AG04449 (cell line): Measurements from ENCODE around the gene CAMK2B.

Experiments
- CTCF ChIA-PET: fragments of 350-600 bp; formaldehyde crosslinking; extraction: SDS; loops from one replicate; lab custom pipeline; 2021; ENCODE audit warnings: antibody characterized with exemption; lab: Yijun Ruan, JAX
- POLR2A ChIA-PET: fragments of 400-600, 350-600 bp; formaldehyde crosslinking; extraction: SDS; loops from one replicate; lab custom pipeline; 2020; ENCODE audit warnings: antibody characterized with exemption, inconsistent platforms; lab: Yijun Ruan, JAX
- DNase-seq: peaks from one replicate; pipeline ENCODE4 v3.0.0-alpha.2; 2010; ENCODE audit warnings: low read depth, low spot score
- H3K4me3 ChIP-seq: 2 replicates; pipeline ENCODE4 v1.5.1; 2011; ENCODE audit warnings: low read depth, mild to moderate bottlenecking, control low read depth, low read length
- TF ChIP-seq, protein P1 (sequence below): IDR thresholded peaks from one replicate; pipeline ENCODE4 v1.5.1; 2011; ENCODE audit warnings: mild to moderate bottlenecking, moderate library complexity, low read length, control low read depth, inconsistent platforms; ENCODE audit not compliant: insufficient read depth; ENCODE audit errors: missing control alignments

The CAMK2B gene

DNA sequence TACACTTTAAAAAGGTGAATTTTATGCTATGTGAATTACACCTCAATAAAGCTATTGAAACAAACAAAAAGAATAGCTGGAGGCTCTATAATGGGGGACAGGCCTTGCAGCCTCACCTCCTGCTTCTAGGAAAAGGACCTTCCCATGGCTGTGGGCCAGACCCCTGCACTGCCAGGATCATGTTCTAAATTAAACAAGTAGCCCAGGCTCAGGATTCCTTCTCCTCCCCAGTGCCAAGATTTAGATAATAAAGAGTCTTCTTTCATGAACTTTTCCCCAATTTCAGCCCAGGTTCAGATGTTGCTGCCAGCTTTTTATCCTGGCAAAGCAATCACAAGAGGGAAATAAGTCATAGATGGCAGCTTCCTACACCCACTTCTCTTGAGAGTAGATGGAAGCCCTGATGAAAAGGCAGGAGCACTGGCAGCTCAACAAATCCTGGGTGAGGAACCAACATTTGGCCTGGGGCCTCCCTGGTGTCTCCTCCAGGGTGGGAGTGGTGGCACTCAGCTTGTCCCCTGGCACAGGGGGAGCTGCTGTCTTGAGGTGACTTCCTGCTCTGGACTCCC is 22.2 kb upstream of the CAMK2B start:
- H3K4me3 ChIP-seq: no peak overlapping the region
- ChIA-PET POLR2A (no interaction called here), CTCF (interaction anchor here (0.9 to 5.9 kb wide), 21 partner anchors 10 to 221 kb away, joined by 3 to 76 read pairs (median 5); no protein-coding TSS in a partner anchor)
- TF ChIP-seq, protein P1, sequence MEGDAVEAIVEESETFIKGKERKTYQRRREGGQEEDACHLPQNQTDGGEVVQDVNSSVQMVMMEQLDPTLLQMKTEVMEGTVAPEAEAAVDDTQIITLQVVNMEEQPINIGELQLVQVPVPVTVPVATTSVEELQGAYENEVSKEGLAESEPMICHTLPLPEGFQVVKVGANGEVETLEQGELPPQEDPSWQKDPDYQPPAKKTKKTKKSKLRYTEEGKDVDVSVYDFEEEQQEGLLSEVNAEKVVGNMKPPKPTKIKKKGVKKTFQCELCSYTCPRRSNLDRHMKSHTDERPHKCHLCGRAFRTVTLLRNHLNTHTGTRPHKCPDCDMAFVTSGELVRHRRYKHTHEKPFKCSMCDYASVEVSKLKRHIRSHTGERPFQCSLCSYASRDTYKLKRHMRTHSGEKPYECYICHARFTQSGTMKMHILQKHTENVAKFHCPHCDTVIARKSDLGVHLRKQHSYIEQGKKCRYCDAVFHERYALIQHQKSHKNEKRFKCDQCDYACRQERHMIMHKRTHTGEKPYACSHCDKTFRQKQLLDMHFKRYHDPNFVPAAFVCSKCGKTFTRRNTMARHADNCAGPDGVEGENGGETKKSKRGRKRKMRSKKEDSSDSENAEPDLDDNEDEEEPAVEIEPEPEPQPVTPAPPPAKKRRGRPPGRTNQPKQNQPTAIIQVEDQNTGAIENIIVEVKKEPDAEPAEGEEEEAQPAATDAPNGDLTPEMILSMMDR: no peak
- no peak for DNase-seq

DNA sequence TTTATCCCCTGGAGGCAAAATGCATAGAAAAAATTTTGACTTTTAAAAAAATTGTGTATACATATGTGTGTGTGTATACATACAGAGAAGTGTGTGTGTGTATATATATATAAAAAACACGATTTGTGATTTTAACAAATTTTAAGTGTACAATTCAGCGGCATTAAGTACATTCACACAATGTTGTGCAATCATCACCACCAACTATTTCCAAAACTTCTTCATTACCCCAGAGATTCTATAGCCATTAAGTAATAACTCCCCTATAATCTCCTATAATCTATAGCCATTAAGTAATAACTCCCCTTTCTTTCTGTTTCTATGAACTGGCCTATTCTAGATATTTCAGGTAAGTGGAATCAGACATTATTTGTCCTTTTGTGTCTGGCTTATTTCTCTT is 20.7 kb upstream of the CAMK2B start:
- POLR2A ChIA-PET: interaction anchor here (0.6 kb wide), 1 partner anchor 137 kb away, joined by 4 read pairs; no protein-coding TSS in a partner anchor
- DNase-seq: no peak
- TF ChIP-seq, protein P1: no peak

DNA sequence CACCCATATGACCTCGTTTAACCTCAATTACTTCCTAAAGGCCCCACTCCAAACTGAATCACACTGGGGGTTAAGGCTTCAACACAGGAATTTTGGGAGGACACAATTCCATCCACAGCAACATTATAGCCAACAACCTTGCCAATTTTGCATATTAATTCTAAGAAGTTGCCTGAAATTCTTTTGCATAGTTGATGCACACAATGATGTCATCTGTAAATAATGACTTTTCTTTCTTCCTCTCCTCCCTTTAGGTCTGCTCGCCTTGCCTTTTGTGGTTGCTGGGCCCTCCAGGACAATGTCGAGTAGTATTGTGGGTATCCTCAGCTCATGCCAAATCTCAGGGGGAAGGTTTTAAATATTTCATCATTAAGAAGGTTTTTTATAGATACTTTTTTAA is 16.0 kb upstream of the CAMK2B start:
- TF ChIP-seq, protein P1: no peak
- POLR2A ChIA-PET: no interaction called here
- CTCF ChIA-PET: no interaction called here
- H3K4me3 ChIP-seq: no peak overlapping the region
- no peak for DNase-seq

More for the DNA sequence above, 20.7 kb upstream of the CAMK2B start:
- H3K4me3 ChIP-seq: no peak overlapping the region
- CTCF ChIA-PET: interaction anchor here (5.9 kb wide), 1 partner anchor 219 kb away, joined by 76 read pairs; no protein-coding TSS in a partner anchor

DNA sequence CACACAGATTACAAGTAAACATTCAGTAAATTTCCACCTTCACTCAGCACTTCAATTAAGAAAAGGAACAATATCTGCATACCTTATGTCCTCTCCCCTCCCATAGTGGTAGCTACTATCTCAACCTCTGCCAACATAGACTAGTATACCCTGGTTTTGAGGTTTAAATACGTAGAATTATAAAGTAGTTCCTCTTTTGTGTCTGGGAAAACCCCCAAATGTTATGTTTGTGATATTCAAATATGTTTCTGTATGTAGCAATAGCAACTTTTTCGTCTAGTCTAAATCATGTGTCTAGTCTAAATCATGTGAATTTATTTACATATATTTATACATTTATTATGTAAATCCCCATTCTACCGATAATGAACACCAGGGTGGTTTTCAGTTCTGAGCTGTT is 13.2 kb upstream of the CAMK2B start:
- ChIA-PET POLR2A (no interaction called here), CTCF (interaction anchor here (1.2 to 1.9 kb wide), 2 partner anchors 11 to 98 kb away, joined by 3 to 6 read pairs; no protein-coding TSS in a partner anchor)
- no peak for DNase-seq
- H3K4me3 ChIP-seq: no peak overlapping the region
- TF ChIP-seq, protein P1: no peak

DNA sequence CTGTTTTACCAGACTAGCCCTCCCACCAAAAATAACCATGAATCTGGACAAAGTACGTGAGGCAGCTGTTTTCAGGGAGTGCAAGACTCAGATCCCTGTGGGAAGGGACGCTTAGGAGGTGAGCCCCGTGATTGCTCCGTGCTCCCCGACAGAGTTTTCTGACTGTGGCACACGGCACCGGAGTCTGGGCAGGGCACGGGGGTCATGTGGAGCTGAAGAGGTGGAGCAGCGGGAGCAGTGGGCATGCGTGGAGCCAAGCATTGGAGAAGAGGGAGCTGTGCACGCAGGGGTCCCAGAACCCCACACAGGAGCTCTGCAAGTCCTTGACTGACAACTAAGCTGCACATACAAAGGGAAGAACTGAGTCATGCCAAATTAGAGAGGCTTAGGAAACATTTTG is 11.1 kb upstream of the CAMK2B start:
- ChIA-PET POLR2A (no interaction called here), CTCF (no interaction called here)
- no peak overlapping the region for H3K4me3 ChIP-seq
- TF ChIP-seq, protein P1: no peak
- no peak for DNase-seq

DNA sequence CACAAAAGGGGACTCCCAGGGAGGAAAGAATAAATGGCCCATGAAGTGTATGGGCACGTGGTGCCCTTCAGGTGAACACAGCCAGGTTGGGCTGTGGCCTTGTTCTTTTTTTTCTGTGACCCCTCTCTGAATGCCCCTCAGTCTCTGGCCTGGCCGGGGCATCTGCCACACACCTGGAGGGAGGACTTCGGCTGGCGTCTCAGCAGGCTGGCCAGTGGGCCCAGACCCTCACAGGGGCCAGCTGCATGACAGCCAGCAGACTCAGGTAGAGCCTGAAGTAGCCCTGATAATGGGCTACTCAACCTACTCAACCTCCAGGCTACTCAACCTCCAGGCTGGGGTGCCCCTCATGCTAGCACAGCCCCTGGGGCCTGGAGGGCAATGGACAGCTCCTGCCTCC is 9.8 kb upstream of the CAMK2B start:
- TF ChIP-seq, protein P1: no peak
- ChIA-PET CTCF (no interaction called here), POLR2A (no interaction called here)
- H3K4me3 ChIP-seq: no peak overlapping the region
- no peak for DNase-seq
